HepG2 (cell line): Measurements from ENCODE around the gene SLFNL1. TPM values are rescaled to one million over a fixed set of nuclear protein-coding genes. Genes with fewer than 3 reads are reported as not detected.

Source experiments
- DDIT3 ChIP-seq: sonication (generic); formaldehyde crosslinking; IDR thresholded peaks from 2 replicates; pipeline ENCODE4 v1.4.0; 2020; ENCODE audit warnings: mild to moderate bottlenecking, missing genetic modification reagents
- HOXA3 ChIP-seq: sonication (generic); formaldehyde crosslinking; IDR thresholded peaks from 2 replicates; pipeline ENCODE4 v1.5.0; 2020; ENCODE audit warnings: missing genetic modification reagents
- ONECUT2 ChIP-seq: sonication (generic); formaldehyde crosslinking; IDR thresholded peaks from 2 replicates; pipeline ENCODE4 v1.4.0; 2020; ENCODE audit warnings: missing genetic modification reagents
- PLSCR1 ChIP-seq: sonication (generic); formaldehyde crosslinking; IDR thresholded peaks from 2 replicates; pipeline ENCODE4 v1.5.0; 2020; ENCODE audit warnings: missing genetic modification reagents, mild to moderate bottlenecking, borderline replicate concordance
- SMARCE1 ChIP-seq: fragments of 450-650 bp; IDR thresholded peaks from 2 replicates; pipeline ENCODE4 v1.6.1; 2017; ENCODE audit warnings: borderline replicate concordance
- SRSF1 ChIP-seq: fragments of 200-400 bp; formaldehyde crosslinking; optimal IDR thresholded peaks from 2 replicates; pipeline ENCODE3; 2017; ENCODE audit warnings: mild to moderate bottlenecking, low read depth, low read length, moderate library complexity
- ZC3H13 ChIP-seq: sonication (generic); formaldehyde crosslinking; IDR thresholded peaks from 2 replicates; pipeline ENCODE4 v1.8.1; 2023; ENCODE audit warnings: mild to moderate bottlenecking, missing genetic modification reagents, moderate library complexity
- ZFP82 ChIP-seq: sonication (generic); formaldehyde crosslinking; IDR thresholded peaks from 2 replicates; pipeline ENCODE4 v1.5.1; 2020; ENCODE audit warnings: mild to moderate bottlenecking, missing genetic modification reagents, borderline replicate concordance
- ZNF589 ChIP-seq: sonication (generic); formaldehyde crosslinking; conservative IDR thresholded peaks from 2 replicates; pipeline ENCODE4 v1.8.0; 2022; ENCODE audit warnings: mild to moderate bottlenecking, moderate library complexity, missing genetic modification reagents
- ZNF607 ChIP-seq: sonication (generic); formaldehyde crosslinking; IDR thresholded peaks from 2 replicates; pipeline ENCODE4 v1.5.1; 2020; ENCODE audit warnings: missing genetic modification reagents, mild to moderate bottlenecking, borderline replicate concordance
- ZNF652 ChIP-seq: IDR thresholded peaks from 2 replicates; pipeline ENCODE4 v1.6.1; 2016; ENCODE audit warnings: low read depth, borderline replicate concordance
- ZNF776 ChIP-seq: sonication (generic); formaldehyde crosslinking; IDR thresholded peaks from 2 replicates; pipeline ENCODE4 v1.4.0; 2020; ENCODE audit warnings: mild to moderate bottlenecking, missing genetic modification reagents
- ZNF792 ChIP-seq: IDR thresholded peaks from 2 replicates; pipeline ENCODE4 v1.6.1; 2016
- polyA plus RNA-seq, 8 experiments: library from polyadenylated mRNA; depleted of rRNA in 3 of 8; stranded (reverse) in 7 of 8; unstranded in 1 of 8; fragments of >200 nt; fragmentation: Illumina TruSeq in 4 of 8; extraction: Trizol in 4 of 8; gene quantifications; 2 replicates each; pipeline versions ENCODE4 v1.2.1 to v1.2.3, GENCODE V29; 2011 to 2016; ENCODE audit warnings: low read depth in 4 of 8, missing spikeins in 1 of 8, mixed read lengths in 1 of 8; ENCODE audit not compliant: insufficient read depth in 1 of 8
- total RNA-seq, 5 experiments: library from RNA; depleted of rRNA; stranded (reverse); fragments of >200 nt; fragmentation: Illumina TruSeq; extraction: Trizol; gene quantifications; 2 replicates each; pipeline ENCODE4 v1.2.3, GENCODE V29; 2016; ENCODE audit warnings: low read depth in 1 of 5
- TF ChIP-seq, protein P1 (sequence below): sonication (generic); formaldehyde crosslinking; IDR thresholded peaks from 2 replicates; pipeline ENCODE4 v1.4.0; 2020; ENCODE audit warnings: mild to moderate bottlenecking, missing genetic modification reagents
- TF ChIP-seq, protein P2 (sequence below), 2 experiments: sonication (generic) in 1 of 2; formaldehyde crosslinking in 1 of 2; IDR thresholded peaks; 2 replicates each; pipeline versions ENCODE4 v1.5.1 to v1.6.1; 2011 to 2020; ENCODE audit warnings: borderline replicate concordance in 1 of 2, low read depth in 1 of 2, low read length in 1 of 2, mild to moderate bottlenecking in 1 of 2, missing genetic modification reagents in 1 of 2, moderate library complexity in 1 of 2
- TF ChIP-seq, protein P3 (sequence below): sonication (generic); formaldehyde crosslinking; IDR thresholded peaks from 2 replicates; pipeline ENCODE4 v1.5.0; 2020; ENCODE audit warnings: mild to moderate bottlenecking, missing genetic modification reagents
- TF ChIP-seq, protein P4 (sequence below): sonication (generic); IDR thresholded peaks from 2 replicates; pipeline ENCODE4 v1.6.1; 2016; ENCODE audit warnings: low read depth, borderline replicate concordance

The SLFNL1 gene
- total and polyA plus RNA-seq, 2 of the 13 experiments (the other 11 are each of a cell fraction or from before 2014, with no cell fraction given): 0.07 to 0.20 TPM

GRCh38 chr1:41030872-41031616, 9.5 kb upstream of the SLFNL1 start (continued):
- TF ChIP-seq, protein P1, sequence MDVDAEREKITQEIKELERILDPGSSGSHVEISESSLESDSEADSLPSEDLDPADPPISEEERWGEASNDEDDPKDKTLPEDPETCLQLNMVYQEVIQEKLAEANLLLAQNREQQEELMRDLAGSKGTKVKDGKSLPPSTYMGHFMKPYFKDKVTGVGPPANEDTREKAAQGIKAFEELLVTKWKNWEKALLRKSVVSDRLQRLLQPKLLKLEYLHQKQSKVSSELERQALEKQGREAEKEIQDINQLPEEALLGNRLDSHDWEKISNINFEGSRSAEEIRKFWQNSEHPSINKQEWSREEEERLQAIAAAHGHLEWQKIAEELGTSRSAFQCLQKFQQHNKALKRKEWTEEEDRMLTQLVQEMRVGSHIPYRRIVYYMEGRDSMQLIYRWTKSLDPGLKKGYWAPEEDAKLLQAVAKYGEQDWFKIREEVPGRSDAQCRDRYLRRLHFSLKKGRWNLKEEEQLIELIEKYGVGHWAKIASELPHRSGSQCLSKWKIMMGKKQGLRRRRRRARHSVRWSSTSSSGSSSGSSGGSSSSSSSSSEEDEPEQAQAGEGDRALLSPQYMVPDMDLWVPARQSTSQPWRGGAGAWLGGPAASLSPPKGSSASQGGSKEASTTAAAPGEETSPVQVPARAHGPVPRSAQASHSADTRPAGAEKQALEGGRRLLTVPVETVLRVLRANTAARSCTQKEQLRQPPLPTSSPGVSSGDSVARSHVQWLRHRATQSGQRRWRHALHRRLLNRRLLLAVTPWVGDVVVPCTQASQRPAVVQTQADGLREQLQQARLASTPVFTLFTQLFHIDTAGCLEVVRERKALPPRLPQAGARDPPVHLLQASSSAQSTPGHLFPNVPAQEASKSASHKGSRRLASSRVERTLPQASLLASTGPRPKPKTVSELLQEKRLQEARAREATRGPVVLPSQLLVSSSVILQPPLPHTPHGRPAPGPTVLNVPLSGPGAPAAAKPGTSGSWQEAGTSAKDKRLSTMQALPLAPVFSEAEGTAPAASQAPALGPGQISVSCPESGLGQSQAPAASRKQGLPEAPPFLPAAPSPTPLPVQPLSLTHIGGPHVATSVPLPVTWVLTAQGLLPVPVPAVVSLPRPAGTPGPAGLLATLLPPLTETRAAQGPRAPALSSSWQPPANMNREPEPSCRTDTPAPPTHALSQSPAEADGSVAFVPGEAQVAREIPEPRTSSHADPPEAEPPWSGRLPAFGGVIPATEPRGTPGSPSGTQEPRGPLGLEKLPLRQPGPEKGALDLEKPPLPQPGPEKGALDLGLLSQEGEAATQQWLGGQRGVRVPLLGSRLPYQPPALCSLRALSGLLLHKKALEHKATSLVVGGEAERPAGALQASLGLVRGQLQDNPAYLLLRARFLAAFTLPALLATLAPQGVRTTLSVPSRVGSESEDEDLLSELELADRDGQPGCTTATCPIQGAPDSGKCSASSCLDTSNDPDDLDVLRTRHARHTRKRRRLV (CRISPR knock-in tag): no peak
- TF ChIP-seq DDIT3 (CRISPR knock-in tag) (no peak), ZNF776 (CRISPR knock-in tag) (no peak), ZNF607 (CRISPR knock-in tag) (no peak), SMARCE1 (no peak), HOXA3 (no peak), ZNF589 (CRISPR knock-in tag) (no peak), ZFP82 (CRISPR knock-in tag) (no peak), SRSF1 (no peak), ZC3H13 (CRISPR knock-in tag) (no peak), PLSCR1 (CRISPR knock-in tag) (no peak), ONECUT2 (CRISPR knock-in tag) (no peak), ZNF652 (CRISPR knock-in tag) (peak; percentile 29; the same call in 1 of the 2 replicates), ZNF792 (CRISPR knock-in tag) (no peak)
- TF ChIP-seq, protein P2, sequence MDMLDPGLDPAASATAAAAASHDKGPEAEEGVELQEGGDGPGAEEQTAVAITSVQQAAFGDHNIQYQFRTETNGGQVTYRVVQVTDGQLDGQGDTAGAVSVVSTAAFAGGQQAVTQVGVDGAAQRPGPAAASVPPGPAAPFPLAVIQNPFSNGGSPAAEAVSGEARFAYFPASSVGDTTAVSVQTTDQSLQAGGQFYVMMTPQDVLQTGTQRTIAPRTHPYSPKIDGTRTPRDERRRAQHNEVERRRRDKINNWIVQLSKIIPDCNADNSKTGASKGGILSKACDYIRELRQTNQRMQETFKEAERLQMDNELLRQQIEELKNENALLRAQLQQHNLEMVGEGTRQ (IDR thresholded peaks at IDR 0.05; ENCODE audit: low read depth, low read length): no peak
- TF ChIP-seq, protein P2 (CRISPR knock-in tag; IDR thresholded peaks at IDR 0.05; ENCODE audit: borderline replicate concordance): no peak
- TF ChIP-seq, protein P3, sequence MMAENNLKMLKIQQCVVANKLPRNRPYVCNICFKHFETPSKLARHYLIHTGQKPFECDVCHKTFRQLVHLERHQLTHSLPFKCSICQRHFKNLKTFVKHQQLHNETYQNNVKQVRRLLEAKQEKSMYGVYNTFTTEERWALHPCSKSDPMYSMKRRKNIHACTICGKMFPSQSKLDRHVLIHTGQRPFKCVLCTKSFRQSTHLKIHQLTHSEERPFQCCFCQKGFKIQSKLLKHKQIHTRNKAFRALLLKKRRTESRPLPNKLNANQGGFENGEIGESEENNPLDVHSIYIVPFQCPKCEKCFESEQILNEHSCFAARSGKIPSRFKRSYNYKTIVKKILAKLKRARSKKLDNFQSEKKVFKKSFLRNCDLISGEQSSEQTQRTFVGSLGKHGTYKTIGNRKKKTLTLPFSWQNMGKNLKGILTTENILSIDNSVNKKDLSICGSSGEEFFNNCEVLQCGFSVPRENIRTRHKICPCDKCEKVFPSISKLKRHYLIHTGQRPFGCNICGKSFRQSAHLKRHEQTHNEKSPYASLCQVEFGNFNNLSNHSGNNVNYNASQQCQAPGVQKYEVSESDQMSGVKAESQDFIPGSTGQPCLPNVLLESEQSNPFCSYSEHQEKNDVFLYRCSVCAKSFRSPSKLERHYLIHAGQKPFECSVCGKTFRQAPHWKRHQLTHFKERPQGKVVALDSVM (CRISPR knock-in tag): no peak
- TF ChIP-seq, protein P4, sequence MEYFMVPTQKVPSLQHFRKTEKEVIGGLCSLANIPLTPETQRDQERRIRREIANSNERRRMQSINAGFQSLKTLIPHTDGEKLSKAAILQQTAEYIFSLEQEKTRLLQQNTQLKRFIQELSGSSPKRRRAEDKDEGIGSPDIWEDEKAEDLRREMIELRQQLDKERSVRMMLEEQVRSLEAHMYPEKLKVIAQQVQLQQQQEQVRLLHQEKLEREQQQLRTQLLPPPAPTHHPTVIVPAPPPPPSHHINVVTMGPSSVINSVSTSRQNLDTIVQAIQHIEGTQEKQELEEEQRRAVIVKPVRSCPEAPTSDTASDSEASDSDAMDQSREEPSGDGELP: peak; percentile 38; the same call in 1 of the 2 replicates
